Tibial nerve (tissue), 4 donors: ENCODE data around the gene VGF.

Experiments used
- EP300 ChIP-seq, 2 donors: sonication (generic); formaldehyde crosslinking; IDR thresholded peaks; one replicate each; pipeline ENCODE4 v1.6.1; 2017; ENCODE audit warnings: antibody characterized with exemption in 2 of 2, mild to moderate bottlenecking in 1 of 2
- TF ChIP-seq, protein P1 (sequence below), 5 experiments: fragments of 200-600 bp in 3 of 5; fragments of 450-650 bp in 2 of 5; sonication (generic) in 3 of 5; IDR thresholded peaks; one replicate each; pipeline ENCODE4 v1.5.1; 2016 to 2019; ENCODE audit warnings: antibody characterized with exemption in 5 of 5, mild to moderate bottlenecking in 3 of 5, moderate library complexity in 2 of 5

DNA sequence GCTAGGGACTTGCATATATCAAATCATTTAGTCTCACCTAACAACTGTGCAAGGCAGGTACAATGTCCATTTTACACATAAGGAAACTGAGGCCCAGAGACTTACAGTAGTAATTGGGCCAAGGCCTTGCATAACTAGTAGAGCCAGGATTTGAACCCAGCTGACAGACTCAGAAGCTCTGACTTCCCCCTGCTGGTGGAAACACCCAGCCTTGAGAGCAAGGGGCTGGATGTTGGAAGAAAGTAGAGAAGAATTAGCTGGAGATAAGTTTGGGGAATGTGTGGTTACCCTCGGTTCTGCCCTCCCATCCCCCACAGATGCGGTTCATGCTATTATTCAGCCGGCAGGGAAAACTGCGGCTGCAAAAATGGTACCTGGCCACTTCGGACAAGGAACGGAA, 9.1 kb downstream of the VGF start:
- TF ChIP-seq EP300 (IDR thresholded peaks at IDR 0.05): no peak
- TF ChIP-seq, protein P1, sequence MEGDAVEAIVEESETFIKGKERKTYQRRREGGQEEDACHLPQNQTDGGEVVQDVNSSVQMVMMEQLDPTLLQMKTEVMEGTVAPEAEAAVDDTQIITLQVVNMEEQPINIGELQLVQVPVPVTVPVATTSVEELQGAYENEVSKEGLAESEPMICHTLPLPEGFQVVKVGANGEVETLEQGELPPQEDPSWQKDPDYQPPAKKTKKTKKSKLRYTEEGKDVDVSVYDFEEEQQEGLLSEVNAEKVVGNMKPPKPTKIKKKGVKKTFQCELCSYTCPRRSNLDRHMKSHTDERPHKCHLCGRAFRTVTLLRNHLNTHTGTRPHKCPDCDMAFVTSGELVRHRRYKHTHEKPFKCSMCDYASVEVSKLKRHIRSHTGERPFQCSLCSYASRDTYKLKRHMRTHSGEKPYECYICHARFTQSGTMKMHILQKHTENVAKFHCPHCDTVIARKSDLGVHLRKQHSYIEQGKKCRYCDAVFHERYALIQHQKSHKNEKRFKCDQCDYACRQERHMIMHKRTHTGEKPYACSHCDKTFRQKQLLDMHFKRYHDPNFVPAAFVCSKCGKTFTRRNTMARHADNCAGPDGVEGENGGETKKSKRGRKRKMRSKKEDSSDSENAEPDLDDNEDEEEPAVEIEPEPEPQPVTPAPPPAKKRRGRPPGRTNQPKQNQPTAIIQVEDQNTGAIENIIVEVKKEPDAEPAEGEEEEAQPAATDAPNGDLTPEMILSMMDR (IDR thresholded peaks at IDR 0.05): no peak
